ENCODE measurements around the gene CHAC1.
A peak's percentile ranks its signal among the peaks of the same experiment; 100 is the strongest.

Gene CHAC1

GRCh38 chr15:40932156-40932555 is 21.1 kb upstream of the CHAC1 start:
- H2AFZ ChIP-seq (ENCODE audit: low read length, unreplicated experiment), result no peak overlapping the region
- H3K27ac ChIP-seq (ENCODE audit: low read depth, low read length), result no peak overlapping the region
- H3K27me3 ChIP-seq (ENCODE audit: insufficient read depth, low read length), result peaks cover 43% of the 10 kb centered on the region
- H3K4me3 ChIP-seq (ENCODE audit: low read depth, low read length), result no peak overlapping the region
- peaks cover 19% of the 10 kb centered on the region for H3K4me1 ChIP-seq (ENCODE audit: control insufficient read depth, insufficient read depth, low read length, unreplicated experiment)
- no peaks in the 10 kb centered on the region for H3K36me3 ChIP-seq (ENCODE audit: insufficient read depth, low read length)
- no peaks in the 10 kb centered on the region for H3K79me2 ChIP-seq (ENCODE audit: control insufficient read depth, insufficient read depth, low read length, unreplicated experiment)

- Histone ChIP-seq H2AFZ (ENCODE audit: low read length, unreplicated experiment) (no peak overlapping the region), H3K4me1 (ENCODE audit: control insufficient read depth, insufficient read depth, low read length, unreplicated experiment) (peaks cover 27% of the 10 kb centered on the region), H3K79me2 (ENCODE audit: control insufficient read depth, insufficient read depth, low read length, unreplicated experiment) (no peaks in the 10 kb centered on the region), H3K27ac (ENCODE audit: low read depth, low read length) (no peak overlapping the region), H3K36me3 (ENCODE audit: insufficient read depth, low read length) (no peaks in the 10 kb centered on the region), H3K27me3 (ENCODE audit: insufficient read depth, low read length) (peaks cover 36% of the 10 kb centered on the region), H3K4me3 (ENCODE audit: low read depth, low read length) (no peak overlapping the region)
These were observed 20.4 kb upstream of the CHAC1 start for GRCh38 chr15:40932649-40933516.

- Histone ChIP-seq H3K27ac (ENCODE audit: low read depth, low read length) (no peak overlapping the region), H3K27me3 (ENCODE audit: insufficient read depth, low read length) (peaks cover 30% of the 10 kb centered on the region), H3K79me2 (ENCODE audit: control insufficient read depth, insufficient read depth, low read length, unreplicated experiment) (no peaks in the 10 kb centered on the region), H3K4me1 (ENCODE audit: control insufficient read depth, insufficient read depth, low read length, unreplicated experiment) (peaks cover 24% of the 10 kb centered on the region), H2AFZ (ENCODE audit: low read length, unreplicated experiment) (no peak overlapping the region), H3K36me3 (ENCODE audit: insufficient read depth, low read length) (no peaks in the 10 kb centered on the region), H3K4me3 (ENCODE audit: low read depth, low read length) (no peak overlapping the region)
These were observed 19.8 kb upstream of the CHAC1 start for GRCh38 chr15:40933517-40933902.

- H3K36me3 ChIP-seq (ENCODE audit: insufficient read depth, low read length), result no peaks in the 10 kb centered on the region
- H3K4me3 ChIP-seq (ENCODE audit: low read depth, low read length), result no peak overlapping the region
- H3K4me1 ChIP-seq (ENCODE audit: control insufficient read depth, insufficient read depth, low read length, unreplicated experiment), result peaks cover 22% of the 10 kb centered on the region
- H3K27me3 ChIP-seq (ENCODE audit: insufficient read depth, low read length), result peaks cover 20% of the 10 kb centered on the region
- no peak overlapping the region for H2AFZ ChIP-seq (ENCODE audit: low read length, unreplicated experiment)
- no peaks in the 10 kb centered on the region for H3K79me2 ChIP-seq (ENCODE audit: control insufficient read depth, insufficient read depth, low read length, unreplicated experiment)
- H3K27ac ChIP-seq (ENCODE audit: low read depth, low read length), result no peak overlapping the region
These were observed 18.8 kb upstream of the CHAC1 start for GRCh38 chr15:40934457-40934856.

- Histone ChIP-seq H3K79me2 (ENCODE audit: control insufficient read depth, insufficient read depth, low read length, unreplicated experiment) (no peaks in the 10 kb centered on the region), H3K4me1 (ENCODE audit: control insufficient read depth, insufficient read depth, low read length, unreplicated experiment) (peaks cover 22% of the 10 kb centered on the region), H2AFZ (ENCODE audit: low read length, unreplicated experiment) (no peak overlapping the region), H3K4me3 (ENCODE audit: low read depth, low read length) (no peak overlapping the region), H3K27ac (ENCODE audit: low read depth, low read length) (no peak overlapping the region), H3K27me3 (ENCODE audit: insufficient read depth, low read length) (peaks cover 3% of the 10 kb centered on the region), H3K36me3 (ENCODE audit: insufficient read depth, low read length) (no peaks in the 10 kb centered on the region)
These were observed 17.0 kb upstream of the CHAC1 start for GRCh38 chr15:40936234-40936708.

- Histone ChIP-seq H2AFZ (ENCODE audit: low read length, unreplicated experiment) (no peak overlapping the region), H3K27me3 (ENCODE audit: insufficient read depth, low read length) (no peaks in the 10 kb centered on the region), H3K4me1 (ENCODE audit: control insufficient read depth, insufficient read depth, low read length, unreplicated experiment) (peaks cover 22% of the 10 kb centered on the region)
These were observed 16.3 kb upstream of the CHAC1 start for GRCh38 chr15:40936709-40937666.

GRCh38 chr15:40937762-40938535 is 15.3 kb upstream of the CHAC1 start:
- H3K27me3 ChIP-seq (ENCODE audit: insufficient read depth, low read length), result no peaks in the 10 kb centered on the region
- H3K79me2 ChIP-seq (ENCODE audit: control insufficient read depth, insufficient read depth, low read length, unreplicated experiment), result no peaks in the 10 kb centered on the region
- H2AFZ ChIP-seq (ENCODE audit: low read length, unreplicated experiment), result no peak overlapping the region
- H3K27ac ChIP-seq (ENCODE audit: low read depth, low read length), result no peak overlapping the region
- H3K4me3 ChIP-seq (ENCODE audit: low read depth, low read length), result no peak overlapping the region
- peaks cover 31% of the 10 kb centered on the region for H3K4me1 ChIP-seq (ENCODE audit: control insufficient read depth, insufficient read depth, low read length, unreplicated experiment)
- no peaks in the 10 kb centered on the region for H3K36me3 ChIP-seq (ENCODE audit: insufficient read depth, low read length)

More at GRCh38 chr15:40936709-40937666, 16.3 kb upstream of the CHAC1 start:
- Histone ChIP-seq H3K27ac (ENCODE audit: low read depth, low read length) (no peak overlapping the region), H3K4me3 (ENCODE audit: low read depth, low read length) (no peak overlapping the region), H3K36me3 (ENCODE audit: insufficient read depth, low read length) (no peaks in the 10 kb centered on the region), H3K79me2 (ENCODE audit: control insufficient read depth, insufficient read depth, low read length, unreplicated experiment) (no peaks in the 10 kb centered on the region)

- H3K27ac ChIP-seq (ENCODE audit: low read depth, low read length), result no peak overlapping the region
- H3K4me1 ChIP-seq (ENCODE audit: control insufficient read depth, insufficient read depth, low read length, unreplicated experiment), result peaks cover 33% of the 10 kb centered on the region
- no peak overlapping the region for H3K4me3 ChIP-seq (ENCODE audit: low read depth, low read length)
- H3K79me2 ChIP-seq (ENCODE audit: control insufficient read depth, insufficient read depth, low read length, unreplicated experiment), result peaks cover 2% of the 10 kb centered on the region
- no peaks in the 10 kb centered on the region for H3K36me3 ChIP-seq (ENCODE audit: insufficient read depth, low read length)
- H3K27me3 ChIP-seq (ENCODE audit: insufficient read depth, low read length), result no peaks in the 10 kb centered on the region
- H2AFZ ChIP-seq (ENCODE audit: low read length, unreplicated experiment), result no peak overlapping the region
These were observed 14.8 kb upstream of the CHAC1 start for GRCh38 chr15:40938536-40938870.

- Histone ChIP-seq H3K27ac (ENCODE audit: low read depth, low read length) (no peak overlapping the region), H3K27me3 (ENCODE audit: insufficient read depth, low read length) (no peaks in the 10 kb centered on the region), H3K4me3 (ENCODE audit: low read depth, low read length) (no peak overlapping the region), H3K79me2 (ENCODE audit: control insufficient read depth, insufficient read depth, low read length, unreplicated experiment) (peaks cover 2% of the 10 kb centered on the region), H3K4me1 (ENCODE audit: control insufficient read depth, insufficient read depth, low read length, unreplicated experiment) (peaks cover 33% of the 10 kb centered on the region), H2AFZ (ENCODE audit: low read length, unreplicated experiment) (no peak overlapping the region), H3K36me3 (ENCODE audit: insufficient read depth, low read length) (no peaks in the 10 kb centered on the region)
These were observed 12.9 kb upstream of the CHAC1 start for GRCh38 chr15:40940296-40940801.

GRCh38 chr15:40941068-40941527 is 12.2 kb upstream of the CHAC1 start:
- Histone ChIP-seq H3K36me3 (ENCODE audit: insufficient read depth, low read length) (no peaks in the 10 kb centered on the region), H3K27me3 (ENCODE audit: insufficient read depth, low read length) (no peaks in the 10 kb centered on the region), H3K4me3 (ENCODE audit: low read depth, low read length) (peak overlapping the region; percentile 77), H3K4me1 (ENCODE audit: control insufficient read depth, insufficient read depth, low read length, unreplicated experiment) (peaks cover 33% of the 10 kb centered on the region), H3K27ac (ENCODE audit: low read depth, low read length) (no peak overlapping the region), H2AFZ (ENCODE audit: low read length, unreplicated experiment) (no peak overlapping the region), H3K79me2 (ENCODE audit: control insufficient read depth, insufficient read depth, low read length, unreplicated experiment) (peaks cover 2% of the 10 kb centered on the region)
